Activated CD8-positive, alpha-beta memory T cell treated with anti-CD3 and anti-CD28 coated beads for 48 hours (primary cell): ENCODE measurements around the gene RNASE13.

ENCODE experiments used
- DNase-seq, 3 experiments: peaks; one replicate each; pipeline ENCODE4 v3.0.0-alpha.2; 2020; ENCODE audit warnings: low read depth in 2 of 3, low spot score in 2 of 3

RNASE13 gene

GRCh38 chr14:21034707-21035106 lies at the start of gene RNASE13:
TSS of gene RNASE13 (minus strand) at chr14:21034807. CDS start at chr14:21034288, 519 bp downstream.
- no peak for DNase-seq

GRCh38 chr14:21084396-21084795 lies 49.8 kb upstream of the RNASE13 start:
- DNase-seq: no peak

- no peak for DNase-seq
Measured at GRCh38 chr14:21083565-21084325, 49.1 kb upstream of the RNASE13 start.

GRCh38 chr14:21081521-21082142 lies 47.0 kb upstream of the RNASE13 start:
- no peak for DNase-seq

GRCh38 chr14:21078726-21079125 lies 44.1 kb upstream of the RNASE13 start:
- no peak for DNase-seq

- no peak for DNase-seq
Measured at GRCh38 chr14:21078287-21078686, 43.7 kb upstream of the RNASE13 start.

- DNase-seq: no peak
Measured at GRCh38 chr14:21077672-21078071, 43.1 kb upstream of the RNASE13 start.

GRCh38 chr14:21075719-21076437 lies 41.3 kb upstream of the RNASE13 start:
- DNase-seq: no peak

- no peak for DNase-seq
Measured at GRCh38 chr14:21074398-21075272, 40.0 kb upstream of the RNASE13 start.

GRCh38 chr14:21073921-21074320 lies 39.3 kb upstream of the RNASE13 start:
- no peak for DNase-seq

GRCh38 chr14:21072781-21073339 lies 38.3 kb upstream of the RNASE13 start:
- DNase-seq: no peak

GRCh38 chr14:21072031-21072473 lies 37.4 kb upstream of the RNASE13 start:
- DNase-seq: no peak

- no peak for DNase-seq
Measured at GRCh38 chr14:21071225-21072030, 36.8 kb upstream of the RNASE13 start.

- DNase-seq: no peak
Measured at GRCh38 chr14:21070610-21071224, 36.1 kb upstream of the RNASE13 start.

- DNase-seq: no peak
Measured at GRCh38 chr14:21070083-21070609, 35.5 kb upstream of the RNASE13 start, which contains the start of gene ARHGEF40. TSS of gene ARHGEF40 (plus strand) at chr14:21070304. CDS start at chr14:21070397, 93 bp downstream.

- DNase-seq: no peak
Measured at GRCh38 chr14:21069388-21070082, 34.9 kb upstream of the RNASE13 start.

- DNase-seq: no peak
Measured at GRCh38 chr14:21068521-21069387, 34.1 kb upstream of the RNASE13 start.
